ENCODE data around the gene BET1L.

DNA sequence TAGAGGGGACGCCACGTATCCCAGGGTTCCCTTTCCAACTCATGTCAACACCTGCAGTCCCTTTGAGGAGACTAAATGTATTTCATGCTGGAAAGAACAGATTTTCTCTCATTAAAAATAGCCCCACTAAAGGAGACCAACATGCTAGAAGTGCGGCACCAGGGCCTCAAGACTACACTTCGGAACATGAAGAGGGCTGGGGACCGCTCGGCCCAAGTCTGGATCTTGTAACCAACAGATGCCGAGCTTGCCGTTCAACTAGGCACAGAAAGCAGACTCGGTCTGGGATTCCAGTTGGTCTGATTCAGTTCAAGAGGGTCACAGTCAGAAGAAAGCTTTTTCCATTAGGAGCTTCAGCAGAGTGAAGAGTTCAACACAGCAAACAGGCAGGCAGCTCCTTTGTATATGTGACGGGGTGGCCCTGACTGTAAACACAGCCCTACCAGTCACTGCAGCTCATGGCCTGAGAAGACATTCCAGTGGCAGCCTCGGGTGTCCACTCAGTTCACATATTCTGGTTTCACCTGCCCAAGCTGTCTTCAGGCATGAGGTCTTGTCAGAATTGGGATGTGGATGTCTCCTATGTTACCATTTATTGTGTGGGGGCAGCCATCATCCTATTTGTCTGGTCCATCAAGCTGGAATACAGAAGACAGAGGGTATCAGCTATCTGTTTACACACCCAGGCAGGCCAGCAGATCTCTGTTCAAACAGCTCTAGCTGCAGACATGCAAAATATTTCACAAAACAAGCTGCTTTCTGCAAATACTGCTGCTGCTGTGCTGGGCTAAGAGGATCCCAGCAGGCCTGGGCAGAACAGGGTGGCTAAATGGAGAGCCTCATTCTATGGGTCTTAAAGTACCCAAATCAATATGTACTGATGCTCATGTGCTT, 9.1 kb upstream of the BET1L start:
- TF ChIP-seq CTCF (IDR thresholded peaks at IDR 0.05): no peak
- no peak for TF ChIP-seq POLR2A (IDR thresholded peaks at IDR 0.05)

All from lower leg skin (tissue), 3 donors.